Endothelial cell (in vitro differentiated cells): ENCODE results near the gene CLCN4. TPM values are rescaled to one million over a fixed set of nuclear protein-coding genes. Genes with fewer than 3 reads are reported as not detected.

Experiments
- DNase-seq: peaks from one replicate; pipeline ENCODE4 v3.0.0; 2021; ENCODE audit warnings: low spot score
- H3K27ac Mint-ChIP-seq: one replicate; pipeline ENCODE4 v1.8.0; 2021; ENCODE audit warnings: mixed read lengths, inconsistent platforms; ENCODE audit not compliant: unreplicated experiment
- H3K27me3 Mint-ChIP-seq: one replicate; pipeline ENCODE4 v1.8.0; 2021; ENCODE audit warnings: mild to moderate bottlenecking, moderate library complexity, mixed read lengths, inconsistent platforms; ENCODE audit not compliant: unreplicated experiment
- H3K36me3 Mint-ChIP-seq: one replicate; pipeline ENCODE4 v1.8.0; 2021; ENCODE audit warnings: mild to moderate bottlenecking, low read depth, mixed read lengths, inconsistent platforms; ENCODE audit not compliant: unreplicated experiment
- H3K4me1 Mint-ChIP-seq: one replicate; pipeline ENCODE4 v1.8.0; 2021; ENCODE audit warnings: mild to moderate bottlenecking, mixed read lengths, inconsistent platforms; ENCODE audit not compliant: unreplicated experiment
- H3K4me3 Mint-ChIP-seq: one replicate; pipeline ENCODE4 v1.8.0; 2021; ENCODE audit warnings: mild to moderate bottlenecking, mixed read lengths, inconsistent platforms; ENCODE audit not compliant: unreplicated experiment
- H3K9me3 Mint-ChIP-seq: one replicate; pipeline ENCODE4 v1.8.0; 2021; ENCODE audit warnings: mixed read lengths, inconsistent platforms; ENCODE audit not compliant: unreplicated experiment
- CTCF ChIP-seq: fragments of 200-600 bp; sonication (generic); IDR thresholded peaks from one replicate; pipeline ENCODE4 v1.5.0; 2021; ENCODE audit warnings: antibody characterized with exemption; ENCODE audit not compliant: unreplicated experiment
- total RNA-seq: library from RNA; stranded (reverse); fragmentation: NEBNext Ultra II Directional; extraction: Animal tissue kit (Norgen Biotek cat#: 25700); gene quantifications from one replicate; pipeline ENCODE4 v1.2.1, GENCODE V29; 2021; ENCODE audit not compliant: unreplicated experiment

The CLCN4 gene
- total RNA-seq, 1 donor from 2014 or later = 23.1 TPM

GRCh38 chrX:10164879-10165278 is 8.1 kb downstream of the CLCN4 start:
- Mint-ChIP-seq H3K4me3 (no peak overlapping the region), H3K4me1 (peaks cover 17% of the 10 kb centered on the region), H3K36me3 (peaks cover 18% of the 10 kb centered on the region), H3K27me3 (peaks cover 10% of the 10 kb centered on the region), H3K9me3 (no peaks in the 10 kb centered on the region), H3K27ac (no peak overlapping the region)
- no peak for DNase-seq
- TF ChIP-seq CTCF = no peak

GRCh38 chrX:10165580-10166247 is 8.9 kb downstream of the CLCN4 start:
- no peak overlapping the region for H3K4me3 Mint-ChIP-seq
- DNase-seq = no peak
- peak overlapping the region; percentile 18 for H3K27ac Mint-ChIP-seq
- H3K27me3 Mint-ChIP-seq = peaks cover 8% of the 10 kb centered on the region
- peaks cover 11% of the 10 kb centered on the region for H3K36me3 Mint-ChIP-seq
- no peaks in the 10 kb centered on the region for H3K9me3 Mint-ChIP-seq
- no peak for TF ChIP-seq CTCF
- H3K4me1 Mint-ChIP-seq = peaks cover 8% of the 10 kb centered on the region

GRCh38 chrX:10166248-10166716 is 9.5 kb downstream of the CLCN4 start:
- no peak overlapping the region for H3K4me3 Mint-ChIP-seq
- H3K9me3 Mint-ChIP-seq = no peaks in the 10 kb centered on the region
- peaks cover 10% of the 10 kb centered on the region for H3K36me3 Mint-ChIP-seq
- peak overlapping the region; percentile 94 for H3K27ac Mint-ChIP-seq
- no peak for TF ChIP-seq CTCF
- DNase-seq = no peak
- peaks cover 4% of the 10 kb centered on the region for H3K4me1 Mint-ChIP-seq
- H3K27me3 Mint-ChIP-seq = peaks cover 8% of the 10 kb centered on the region

- Mint-ChIP-seq H3K4me3 (no peak overlapping the region), H3K27me3 (peaks cover 8% of the 10 kb centered on the region), H3K27ac (peak overlapping the region; percentile 94), H3K4me1 (peaks cover 4% of the 10 kb centered on the region), H3K36me3 (peaks cover 10% of the 10 kb centered on the region), H3K9me3 (no peaks in the 10 kb centered on the region)
- DNase-seq = peak; percentile 38
- TF ChIP-seq CTCF = no peak
Observed at GRCh38 chrX:10166731-10167151, 10.0 kb downstream of the CLCN4 start.

- DNase-seq = no peak
- H3K27ac Mint-ChIP-seq = peak overlapping the region; percentile 94
- peaks cover 12% of the 10 kb centered on the region for H3K27me3 Mint-ChIP-seq
- H3K4me1 Mint-ChIP-seq = peaks cover 10% of the 10 kb centered on the region
- H3K4me3 Mint-ChIP-seq = no peak overlapping the region
- H3K36me3 Mint-ChIP-seq = peaks cover 10% of the 10 kb centered on the region
- TF ChIP-seq CTCF = no peak
- no peaks in the 10 kb centered on the region for H3K9me3 Mint-ChIP-seq
Observed at GRCh38 chrX:10167573-10167972, 10.8 kb downstream of the CLCN4 start.
